CD8-positive, alpha-beta memory T cell (primary cell): ENCODE results near the gene HGFAC. TPM values are rescaled to one million over a fixed set of nuclear protein-coding genes. Genes with fewer than 3 reads are reported as not detected.
"Not testable (repeated sequence)": the region's sequence is repeated elsewhere in the genome, so short reads cannot be mapped to it uniquely, and the experiment has no call there.

Experiments used
- CTCF ChIA-PET: fragments of 350-600 bp; sonication (Branson Sonifier 250); formaldehyde crosslinking; loops from one replicate; lab custom pipeline; 2021; ENCODE audit warnings: antibody characterized with exemption; lab: Charles Lee
- POLR2A ChIA-PET: fragments of 350-600 bp; sonication (Branson Sonifier 250); formaldehyde crosslinking; loops from one replicate; lab custom pipeline; 2021; ENCODE audit warnings: antibody characterized with exemption; lab: Charles Lee
- DNase-seq, 5 donors: peaks; one replicate each; pipeline versions ENCODE4 v3.0.0 to v3.0.0-alpha.2; 2020 to 2022; ENCODE audit warnings: mixed read lengths in 1 of 5
- H3K27ac ChIP-seq: one replicate; pipeline ENCODE4 v1.7.0; 2013; ENCODE audit warnings: low read depth, mild to moderate bottlenecking, low read length, moderate library complexity
- H3K27me3 ChIP-seq: 2 replicates; pipeline ENCODE4 v1.7.0; 2013; ENCODE audit warnings: low read length, mild to moderate bottlenecking; ENCODE audit not compliant: insufficient read depth, poor library complexity, severe bottlenecking
- H3K36me3 ChIP-seq: 2 replicates; pipeline ENCODE4 v1.7.0; 2013; ENCODE audit warnings: mild to moderate bottlenecking, low read length, moderate library complexity; ENCODE audit not compliant: insufficient read depth
- H3K4me1 ChIP-seq: 2 replicates; pipeline ENCODE4 v1.7.0; 2013; ENCODE audit warnings: mild to moderate bottlenecking, low read length, moderate library complexity; ENCODE audit not compliant: insufficient read depth
- H3K4me3 ChIP-seq: 2 replicates; pipeline ENCODE4 v1.7.0; 2013; ENCODE audit warnings: mild to moderate bottlenecking, low read length
- H3K9me3 ChIP-seq: 2 replicates; pipeline ENCODE4 v1.7.0; 2013; ENCODE audit warnings: mild to moderate bottlenecking, low read length
- H3K27ac Mint-ChIP-seq, 8 donors: one replicate each; pipeline ENCODE4 v1.8.0; 2020 to 2021; ENCODE audit warnings: mixed read lengths in 8 of 8, mild to moderate bottlenecking in 6 of 8, inconsistent platforms in 3 of 8, moderate library complexity in 3 of 8
- H3K27me3 Mint-ChIP-seq, 2 donors: one replicate each; pipeline ENCODE4 v1.8.0; 2020 to 2021; ENCODE audit warnings: mixed read lengths in 2 of 2, mild to moderate bottlenecking in 1 of 2, moderate library complexity in 1 of 2
- H3K36me3 Mint-ChIP-seq, 3 donors: one replicate each; pipeline ENCODE4 v1.8.0; 2020 to 2021; ENCODE audit warnings: mixed read lengths in 3 of 3, inconsistent platforms in 1 of 3, mild to moderate bottlenecking in 1 of 3
- H3K4me1 Mint-ChIP-seq, 3 donors: one replicate each; pipeline ENCODE4 v1.8.0; 2020 to 2021; ENCODE audit warnings: mixed read lengths in 3 of 3, inconsistent platforms in 1 of 3, mild to moderate bottlenecking in 1 of 3
- H3K4me3 Mint-ChIP-seq, 7 donors: one replicate each; pipeline ENCODE4 v1.8.0; 2020 to 2021; ENCODE audit warnings: mixed read lengths in 7 of 7, mild to moderate bottlenecking in 6 of 7, moderate library complexity in 4 of 7, inconsistent platforms in 2 of 7
- H3K9me3 Mint-ChIP-seq, 5 donors: one replicate each; pipeline ENCODE4 v1.8.0; 2020 to 2022; ENCODE audit warnings: mixed read lengths in 5 of 5, mild to moderate bottlenecking in 3 of 5, moderate library complexity in 2 of 5, inconsistent platforms in 1 of 5
- polyA plus RNA-seq: library from polyadenylated mRNA; unstranded; fragments of 300-500 nt; fragmentation: Illumina TruSeq; gene quantifications from one replicate; pipeline ENCODE4 v1.2.3, GENCODE V29; 2021
- total RNA-seq, 2 experiments: library from RNA; stranded (reverse); gene quantifications; one replicate each; pipeline ENCODE4 v1.2.3, GENCODE V29; 2021

The HGFAC gene
- total and polyA plus RNA-seq, 3 experiments from 2014 or later, result not detected

GRCh38 chr4:3449574-3450534 is 8.1 kb downstream of the HGFAC start:
- CTCF ChIA-PET, result interaction anchor here (2.2 kb wide), 1 partner anchor 31 kb away, joined by 5 read pairs; no protein-coding TSS in a partner anchor
- Mint-ChIP-seq H3K27me3 (peaks cover 0 to 4% of the 10 kb centered on the region in 2 donors), H3K36me3 (no peaks in the 10 kb centered on the region), H3K4me1 (no peaks in the 10 kb centered on the region), H3K4me3 (no peak overlapping the region), H3K9me3 (peaks cover 0 to 3% (median 0%) of the 10 kb centered on the region in 5 donors), H3K27ac (no peak overlapping the region)
- Histone ChIP-seq H3K27ac (no peak overlapping the region), H3K27me3 (no peaks in the 10 kb centered on the region), H3K9me3 (no peaks in the 10 kb centered on the region), H3K4me3 (no peak overlapping the region), H3K4me1 (no peaks in the 10 kb centered on the region), H3K36me3 (no peaks in the 10 kb centered on the region)
- POLR2A ChIA-PET, result no interaction called here
- DNase-seq, result no peak

- POLR2A ChIA-PET, result no interaction called here
- Histone ChIP-seq H3K27me3 (no peaks in the 10 kb centered on the region), H3K27ac (no peak overlapping the region), H3K9me3 (no peaks in the 10 kb centered on the region), H3K4me3 (no peak overlapping the region), H3K4me1 (no peaks in the 10 kb centered on the region), H3K36me3 (no peaks in the 10 kb centered on the region)
- H3K4me3 Mint-ChIP-seq, result no peak overlapping the region
- H3K36me3 Mint-ChIP-seq, result peaks cover 0 to 7% (median 0%) of the 10 kb centered on the region in 3 donors
- H3K27me3 Mint-ChIP-seq, result peaks cover 3 to 8% of the 10 kb centered on the region in 2 donors
- no peak for DNase-seq
- no peak overlapping the region for H3K27ac Mint-ChIP-seq
- peaks cover under 1 to 11% (median 8%) of the 10 kb centered on the region in 5 donors for H3K9me3 Mint-ChIP-seq
- CTCF ChIA-PET, result interaction anchor here (2.2 kb wide), 1 partner anchor 30 kb away, joined by 5 read pairs; no protein-coding TSS in a partner anchor
- H3K4me1 Mint-ChIP-seq, result no peaks in the 10 kb centered on the region
Measured at GRCh38 chr4:3450643-3451042, 8.9 kb downstream of the HGFAC start.

- Histone ChIP-seq H3K27me3 (no peaks in the 10 kb centered on the region), H3K9me3 (no peaks in the 10 kb centered on the region), H3K4me1 (no peaks in the 10 kb centered on the region), H3K27ac (no peak overlapping the region), H3K4me3 (no peak overlapping the region), H3K36me3 (no peaks in the 10 kb centered on the region)
- H3K36me3 Mint-ChIP-seq, result peaks cover 0 to 11% (median 0%) of the 10 kb centered on the region in 3 donors
- DNase-seq, result no peak
- H3K27ac Mint-ChIP-seq, result no peak overlapping the region
- peaks cover 3 to 9% of the 10 kb centered on the region in 2 donors for H3K27me3 Mint-ChIP-seq
- no peaks in the 10 kb centered on the region for H3K4me1 Mint-ChIP-seq
- POLR2A ChIA-PET, result no interaction called here
- no peak overlapping the region for H3K4me3 Mint-ChIP-seq
- CTCF ChIA-PET, result interaction anchor here (2.2 kb wide), 1 partner anchor 28 kb away, joined by 5 read pairs; no protein-coding TSS in a partner anchor
- H3K9me3 Mint-ChIP-seq, result peaks cover 3 to 16% (median 11%) of the 10 kb centered on the region in 5 donors
Measured at GRCh38 chr4:3451956-3452355, 10.2 kb downstream of the HGFAC start.

GRCh38 chr4:3452376-3452775 is 10.6 kb downstream of the HGFAC start:
- Histone ChIP-seq H3K4me1 (no peaks in the 10 kb centered on the region), H3K27me3 (no peaks in the 10 kb centered on the region), H3K36me3 (no peaks in the 10 kb centered on the region), H3K9me3 (no peaks in the 10 kb centered on the region), H3K27ac (no peak overlapping the region), H3K4me3 (no peak overlapping the region)
- no peak overlapping the region for H3K27ac Mint-ChIP-seq
- ChIA-PET CTCF (interaction anchor here (2.2 kb wide), 1 partner anchor 28 kb away, joined by 5 read pairs; no protein-coding TSS in a partner anchor), POLR2A (no interaction called here)
- H3K27me3 Mint-ChIP-seq, result peaks cover 3 to 9% of the 10 kb centered on the region in 2 donors
- H3K4me1 Mint-ChIP-seq, result no peaks in the 10 kb centered on the region
- H3K9me3 Mint-ChIP-seq, result peaks cover 3 to 16% (median 11%) of the 10 kb centered on the region in 5 donors
- peaks cover 0 to 11% (median 0%) of the 10 kb centered on the region in 3 donors for H3K36me3 Mint-ChIP-seq
- no peak overlapping the region for H3K4me3 Mint-ChIP-seq
- DNase-seq, result no peak

GRCh38 chr4:3455596-3455995 is 13.8 kb downstream of the HGFAC start:
- POLR2A ChIA-PET, H3K27me3 ChIP-seq, H3K4me1 ChIP-seq, H3K4me3 Mint-ChIP-seq, H3K27ac Mint-ChIP-seq, CTCF ChIA-PET, H3K4me3 ChIP-seq, H3K4me1 Mint-ChIP-seq, DNase-seq, H3K27ac ChIP-seq, H3K9me3 ChIP-seq, H3K36me3 ChIP-seq: not testable (repeated sequence)
- H3K9me3 Mint-ChIP-seq, result peaks cover 3 to 16% (median 11%) of the 10 kb centered on the region in 5 donors
- peaks cover 0 to 11% (median 0%) of the 10 kb centered on the region in 3 donors for H3K36me3 Mint-ChIP-seq
- peaks cover 17 to 25% of the 10 kb centered on the region in 2 donors for H3K27me3 Mint-ChIP-seq

GRCh38 chr4:3458371-3458770 is 16.6 kb downstream of the HGFAC start:
- peaks cover 0 to 11% (median 0%) of the 10 kb centered on the region in 3 donors for H3K36me3 Mint-ChIP-seq
- H3K4me3 Mint-ChIP-seq, result no peak overlapping the region
- peaks cover 22 to 25% of the 10 kb centered on the region in 2 donors for H3K27me3 Mint-ChIP-seq
- POLR2A ChIA-PET, result no interaction called here
- peaks cover 3 to 16% (median 11%) of the 10 kb centered on the region in 5 donors for H3K9me3 Mint-ChIP-seq
- CTCF ChIA-PET, result no interaction called here
- H3K4me1 ChIP-seq, result no peaks in the 10 kb centered on the region
- no peak overlapping the region for H3K27ac Mint-ChIP-seq
- no peaks in the 10 kb centered on the region for H3K9me3 ChIP-seq
- DNase-seq, result no peak
- H3K4me3 ChIP-seq, result no peak overlapping the region
- no peaks in the 10 kb centered on the region for H3K36me3 ChIP-seq
- peaks cover 7% of the 10 kb centered on the region for H3K27me3 ChIP-seq
- no peaks in the 10 kb centered on the region for H3K4me1 Mint-ChIP-seq
- no peak overlapping the region for H3K27ac ChIP-seq

- DNase-seq, H3K27ac ChIP-seq, H3K36me3 ChIP-seq, H3K27me3 ChIP-seq, H3K4me1 ChIP-seq, H3K27ac Mint-ChIP-seq, POLR2A ChIA-PET, CTCF ChIA-PET, H3K9me3 ChIP-seq, H3K4me1 Mint-ChIP-seq, H3K4me3 Mint-ChIP-seq, H3K4me3 ChIP-seq: not testable (repeated sequence)
- Mint-ChIP-seq H3K36me3 (peaks cover 0 to 11% (median 0%) of the 10 kb centered on the region in 3 donors), H3K27me3 (peaks cover 22 to 25% of the 10 kb centered on the region in 2 donors), H3K9me3 (peaks cover 3 to 16% (median 11%) of the 10 kb centered on the region in 5 donors)
Measured at GRCh38 chr4:3459156-3459555, 17.4 kb downstream of the HGFAC start.

GRCh38 chr4:3460926-3461325 is 19.2 kb downstream of the HGFAC start:
- Histone ChIP-seq H3K36me3 (no peaks in the 10 kb centered on the region), H3K9me3 (no peaks in the 10 kb centered on the region), H3K4me3 (no peak overlapping the region), H3K27ac (no peak overlapping the region), H3K27me3 (peaks cover 13% of the 10 kb centered on the region), H3K4me1 (no peaks in the 10 kb centered on the region)
- H3K36me3 Mint-ChIP-seq, result peaks cover 0 to under 1% (median 0%) of the 10 kb centered on the region in 3 donors
- ChIA-PET POLR2A (no interaction called here), CTCF (no interaction called here)
- H3K27ac Mint-ChIP-seq, result no peak overlapping the region
- H3K27me3 Mint-ChIP-seq, result peaks cover 27 to 32% of the 10 kb centered on the region in 2 donors
- DNase-seq, result no peak
- H3K9me3 Mint-ChIP-seq, result peaks cover 0 to 2% (median under 1%) of the 10 kb centered on the region in 5 donors
- no peaks in the 10 kb centered on the region for H3K4me1 Mint-ChIP-seq
- no peak overlapping the region for H3K4me3 Mint-ChIP-seq
